NCI-H2196 (cell line): ENCODE measurements around the gene PTPRS.

Experiments
- DNase-seq: peaks from one replicate; lab custom pipeline; 2025; ENCODE audit not compliant: unreplicated experiment; lab: John Stamatoyannopoulos, UW

PTPRS gene

GRCh38 chr19:5355693-5356092 is 15.1 kb upstream of the PTPRS start:
- no peak for DNase-seq

- DNase-seq, result no peak
Observed at GRCh38 chr19:5355076-5355475, 14.5 kb upstream of the PTPRS start.

GRCh38 chr19:5354403-5354802 is 13.8 kb upstream of the PTPRS start:
- no peak for DNase-seq

- DNase-seq, result no peak
Observed at GRCh38 chr19:5352229-5352763, 11.7 kb upstream of the PTPRS start.

- DNase-seq, result no peak
Observed at GRCh38 chr19:5351731-5352228, 11.2 kb upstream of the PTPRS start.

- DNase-seq, result no peak
Observed at GRCh38 chr19:5349041-5349440, 8.4 kb upstream of the PTPRS start.

GRCh38 chr19:5345895-5346386 is 5.3 kb upstream of the PTPRS start:
- DNase-seq, result no peak

- DNase-seq, result no peak
Observed at GRCh38 chr19:5343848-5344247, 3.2 kb upstream of the PTPRS start.

- no peak for DNase-seq
Observed at GRCh38 chr19:5342573-5343201, 2.1 kb upstream of the PTPRS start.

GRCh38 chr19:5341981-5342380 is 1.4 kb upstream of the PTPRS start:
- no peak for DNase-seq

GRCh38 chr19:5341448-5341820 is 822 bp upstream of the PTPRS start:
- DNase-seq, result no peak

GRCh38 chr19:5339950-5340636 is 519 bp downstream of the PTPRS start:
- DNase-seq, result peak; percentile 34

- DNase-seq, result no peak
Observed at GRCh38 chr19:5339198-5339949, 1.2 kb downstream of the PTPRS start.

GRCh38 chr19:5338656-5339197 is 1.9 kb downstream of the PTPRS start:
- no peak for DNase-seq

- DNase-seq, result no peak
Observed at GRCh38 chr19:5337708-5338655, 2.6 kb downstream of the PTPRS start.

GRCh38 chr19:5337126-5337525 is 3.5 kb downstream of the PTPRS start:
- no peak for DNase-seq

- no peak for DNase-seq
Observed at GRCh38 chr19:5336195-5336965, 4.2 kb downstream of the PTPRS start.

- DNase-seq, result no peak
Observed at GRCh38 chr19:5335593-5335992, 5.0 kb downstream of the PTPRS start.

- no peak for DNase-seq
Observed at GRCh38 chr19:5334824-5335500, 5.7 kb downstream of the PTPRS start.
